Right ventricle myocardium inferior (tissue), 1 donor: ENCODE measurements around the gene MDM4. TPM values are rescaled to one million over a fixed set of nuclear protein-coding genes. Genes with fewer than 3 reads are reported as not detected.
"Not testable (repeated sequence)": the region's sequence is repeated elsewhere in the genome, so short reads cannot be mapped to it uniquely, and the experiment has no call there.

Experiments
- ATAC-seq: fragments of 200-7000 bp; cut with Tn5 transposase; one replicate; pipeline ENCODE4 v1.9.1; 2020; ENCODE audit warnings: mild to moderate bottlenecking, moderate library complexity
- DNase-seq: peaks from one replicate; pipeline ENCODE4 v3.0.0; 2021; ENCODE audit errors: missing footprints
- intact Hi-C: fragments of 100-400 bp; cut with DNase I; formaldehyde crosslinking; loops from one replicate; pipeline ENCODE4 v1.11.0; 2022
- total RNA-seq: library from RNA; stranded (reverse); fragmentation: NEBNext Ultra II Directional; extraction: Animal tissue kit (Norgen Biotek cat#: 25700); gene quantifications from one replicate; pipeline ENCODE4 v1.2.1, GENCODE V29; 2021
- donor health status: DM: no; HTN: yes; CAD: no; lungs with severe emphysema.

MDM4 gene
- total RNA-seq, 1 donor from 2014 or later, result 28.6 TPM

- DNase-seq (peak; percentile 82), ATAC-seq (peak; percentile 92)
- intact Hi-C loops, result no loop called here
These were observed 9.8 kb upstream of the MDM4 start for GRCh38 chr1:204506201-204506968.

- ATAC-seq (peak; percentile 84), DNase-seq (no peak)
- intact Hi-C loops, result loop anchor here (1.0 kb wide), 1 partner anchor 9 kb away; the partner anchor contains the start of gene MDM4
These were observed 9.3 kb upstream of the MDM4 start for GRCh38 chr1:204506969-204507316.

- DNase-seq (no peak), ATAC-seq (peak; percentile 35)
- intact Hi-C loops, result loop anchor here (1.0 kb wide), 1 partner anchor 9 kb away; the partner anchor contains the start of gene MDM4
These were observed 8.7 kb upstream of the MDM4 start for GRCh38 chr1:204507317-204508105.

GRCh38 chr1:204509186-204509635 is 7.0 kb upstream of the MDM4 start:
- ATAC-seq, result no peak
- DNase-seq, result no peak
- intact Hi-C loops, result no loop called here

- ATAC-seq (no peak), DNase-seq (no peak)
- intact Hi-C loops, result no loop called here
These were observed 4.8 kb upstream of the MDM4 start for GRCh38 chr1:204511366-204511765.

GRCh38 chr1:204513117-204513716 is 3.0 kb upstream of the MDM4 start:
- intact Hi-C loops, result no loop called here
- ATAC-seq (no peak), DNase-seq (no peak)

GRCh38 chr1:204514828-204515227 is 1.4 kb upstream of the MDM4 start:
- intact Hi-C loops, result no loop called here
- DNase-seq, result no peak
- ATAC-seq, result no peak

- intact Hi-C loops, DNase-seq, ATAC-seq: not testable (repeated sequence)
These were observed 1.2 kb downstream of the MDM4 start for GRCh38 chr1:204517382-204517781.

GRCh38 chr1:204520834-204521709 is 4.9 kb downstream of the MDM4 start:
- intact Hi-C loops, result no loop called here
- peak; percentile 15 for ATAC-seq
- no peak for DNase-seq

- intact Hi-C loops, DNase-seq, ATAC-seq: not testable (repeated sequence)
These were observed 5.8 kb downstream of the MDM4 start for GRCh38 chr1:204521941-204522521.

GRCh38 chr1:204523605-204524215 is 7.5 kb downstream of the MDM4 start:
- ATAC-seq, result no peak
- intact Hi-C loops, result no loop called here
- no peak for DNase-seq

- intact Hi-C loops, result no loop called here
- DNase-seq, result no peak
- no peak for ATAC-seq
These were observed 8.8 kb downstream of the MDM4 start for GRCh38 chr1:204524986-204525385.

GRCh38 chr1:204528241-204528640 is 12.0 kb downstream of the MDM4 start:
- intact Hi-C loops, result no loop called here
- DNase-seq (no peak), ATAC-seq (no peak)

GRCh38 chr1:204528677-204529076 is 12.5 kb downstream of the MDM4 start:
- no peak for DNase-seq
- intact Hi-C loops, result no loop called here
- peak; percentile 16 for ATAC-seq

- ATAC-seq (peak; percentile 52), DNase-seq (no peak)
- intact Hi-C loops, result no loop called here
These were observed 13.2 kb downstream of the MDM4 start for GRCh38 chr1:204529371-204529895.

- DNase-seq, result no peak
- intact Hi-C loops, result no loop called here
- no peak for ATAC-seq
These were observed 14.7 kb downstream of the MDM4 start for GRCh38 chr1:204530932-204531331.

- no peak for DNase-seq
- intact Hi-C loops, result no loop called here
- no peak for ATAC-seq
These were observed 16.6 kb downstream of the MDM4 start for GRCh38 chr1:204532832-204533231.

GRCh38 chr1:204541626-204542025 is 25.4 kb downstream of the MDM4 start:
- intact Hi-C loops, result no loop called here
- DNase-seq (no peak), ATAC-seq (no peak)
